ENCODE data around the gene ZSCAN22.

ZSCAN22 gene

GRCh38 chr19:58304748-58305064 is 22.1 kb upstream of the ZSCAN22 start:
- Histone ChIP-seq H3K4me2 (ENCODE audit: low read length) (peak overlapping the region; percentile 82), H3K4me3 (ENCODE audit: low read depth, low read length, poor library complexity, severe bottlenecking) (peak overlapping the region; percentile 78), H3K36me3 (ENCODE audit: insufficient read depth, low read length) (peaks cover 72% of the 10 kb centered on the region), H3K9ac (ENCODE audit: low read length) (peak overlapping the region; percentile 53), H3K4me1 (ENCODE audit: insufficient read depth, low read length, severe bottlenecking) (peaks cover 18% of the 10 kb centered on the region), H3K27me3 (ENCODE audit: insufficient read depth, low read length) (no peaks in the 10 kb centered on the region), H3F3A (ENCODE audit: insufficient read depth, low read length) (no peaks in the 10 kb centered on the region), H4K20me1 (ENCODE audit: insufficient read depth, low read length) (no peaks in the 10 kb centered on the region), H3K9me3 (ENCODE audit: low read length) (peaks cover 4% of the 10 kb centered on the region; the same call in 1 of the 2 replicates), H3K27ac (ENCODE audit: low read depth, low read length, poor library complexity, severe bottlenecking) (peak overlapping the region; percentile 36), H3K79me2 (ENCODE audit: insufficient read depth, low read length) (peaks cover 10% of the 10 kb centered on the region; the same call in 1 of the 2 replicates), H2AFZ (ENCODE audit: low read length) (peak overlapping the region; percentile 57; the same call in 1 of the 2 replicates), H3K9me2 (ENCODE audit: low read depth, low read length) (no peaks in the 10 kb centered on the region)
- TF ChIP-seq CTCF (IDR thresholded peaks at IDR 0.05; ENCODE audit: low read length), result no peak

GRCh38 chr19:58305065-58305931 is 21.5 kb upstream of the ZSCAN22 start, which contains the start of gene ERVK3-1:
TSS of gene ERVK3-1 (plus strand) at chr19:58305377. CDS start at chr19:58312169, 6,792 bp downstream.
- Histone ChIP-seq H3F3A (ENCODE audit: insufficient read depth, low read length) (no peaks in the 10 kb centered on the region), H3K27ac (ENCODE audit: low read depth, low read length, poor library complexity, severe bottlenecking) (peak within 1 kb of the TSS; percentile 36), H3K9me2 (ENCODE audit: low read depth, low read length) (no peaks in the 10 kb centered on the region), H2AFZ (ENCODE audit: low read length) (peak within 1 kb of the TSS; percentile 57; the same call in 1 of the 2 replicates), H3K79me2 (ENCODE audit: insufficient read depth, low read length) (peaks cover 10% of the 10 kb centered on the region; the same call in 1 of the 2 replicates), H3K4me1 (ENCODE audit: insufficient read depth, low read length, severe bottlenecking) (peaks cover 18% of the 10 kb centered on the region), H3K4me2 (ENCODE audit: low read length) (peak within 1 kb of the TSS; percentile 88), H3K9me3 (ENCODE audit: low read length) (peaks cover 4% of the 10 kb centered on the region; the same call in 1 of the 2 replicates), H3K36me3 (ENCODE audit: insufficient read depth, low read length) (peaks cover 72% of the 10 kb centered on the region), H4K20me1 (ENCODE audit: insufficient read depth, low read length) (no peaks in the 10 kb centered on the region), H3K27me3 (ENCODE audit: insufficient read depth, low read length) (no peaks in the 10 kb centered on the region), H3K9ac (ENCODE audit: low read length) (peak within 1 kb of the TSS; percentile 74), H3K4me3 (ENCODE audit: low read depth, low read length, poor library complexity, severe bottlenecking) (peak within 1 kb of the TSS; percentile 78)
- TF ChIP-seq EZH2 (IDR thresholded peaks at IDR 0.05; ENCODE audit: borderline replicate concordance, low read length) (no peak), CTCF (IDR thresholded peaks at IDR 0.05; ENCODE audit: low read length) (no peak)

GRCh38 chr19:58305932-58306323 is 20.9 kb upstream of the ZSCAN22 start:
- H3K9me3 ChIP-seq (ENCODE audit: low read length), result no peaks in the 10 kb centered on the region; the same call in 1 of the 2 replicates
- peak overlapping the region; percentile 74 for H3K9ac ChIP-seq (ENCODE audit: low read length)
- H3K4me2 ChIP-seq (ENCODE audit: low read length), result peak overlapping the region; percentile 88
- H3K79me2 ChIP-seq (ENCODE audit: insufficient read depth, low read length), result peaks cover 10% of the 10 kb centered on the region; the same call in 1 of the 2 replicates
- H3K4me1 ChIP-seq (ENCODE audit: insufficient read depth, low read length, severe bottlenecking), result peaks cover 18% of the 10 kb centered on the region
- H3K36me3 ChIP-seq (ENCODE audit: insufficient read depth, low read length), result peaks cover 66% of the 10 kb centered on the region
- TF ChIP-seq EZH2 (IDR thresholded peaks at IDR 0.05; ENCODE audit: borderline replicate concordance, low read length), result no peak
- TF ChIP-seq CTCF (IDR thresholded peaks at IDR 0.05; ENCODE audit: low read length), result no peak
- H3F3A ChIP-seq (ENCODE audit: insufficient read depth, low read length), result no peaks in the 10 kb centered on the region
- H3K27me3 ChIP-seq (ENCODE audit: insufficient read depth, low read length), result no peaks in the 10 kb centered on the region
- H2AFZ ChIP-seq (ENCODE audit: low read length), result no peak overlapping the region
- peak overlapping the region; percentile 78 for H3K4me3 ChIP-seq (ENCODE audit: low read depth, low read length, poor library complexity, severe bottlenecking)
- H3K27ac ChIP-seq (ENCODE audit: low read depth, low read length, poor library complexity, severe bottlenecking), result no peak overlapping the region
- H4K20me1 ChIP-seq (ENCODE audit: insufficient read depth, low read length), result no peaks in the 10 kb centered on the region
- H3K9me2 ChIP-seq (ENCODE audit: low read depth, low read length), result no peaks in the 10 kb centered on the region

All from OCI-LY1 (cell line).